Loucy (cell line): ENCODE measurements around the gene SNX27.

ENCODE experiments used
- H2AFZ ChIP-seq: fragments of 200-600 bp; sonication (generic); 2 replicates; pipeline ENCODE4 v1.6.0; 2016; ENCODE audit warnings: antibody characterized with exemption, mild to moderate bottlenecking, low read length, moderate library complexity
- H3F3A ChIP-seq: fragments of 200-600 bp; 2 replicates; pipeline ENCODE4 v1.6.0; 2016; ENCODE audit warnings: antibody characterized with exemption, low read depth, mild to moderate bottlenecking
- H3K27me3 ChIP-seq: fragments of 200-600 bp; sonication (generic); 2 replicates; pipeline ENCODE4 v1.6.1; 2014; ENCODE audit warnings: low read length, mild to moderate bottlenecking; ENCODE audit not compliant: insufficient read depth, poor library complexity, severe bottlenecking
- H3K36me3 ChIP-seq: fragments of 200-600 bp; sonication (generic); 2 replicates; pipeline ENCODE4 v1.6.1; 2016; ENCODE audit warnings: low read length; ENCODE audit not compliant: insufficient read depth
- H3K4me1 ChIP-seq: fragments of 200-600 bp; sonication (generic); 2 replicates; pipeline ENCODE4 v1.5.1; 2014; ENCODE audit warnings: low read length, mild to moderate bottlenecking; ENCODE audit not compliant: insufficient read depth, poor library complexity, severe bottlenecking
- H3K4me2 ChIP-seq: fragments of 200-600 bp; sonication (generic); 2 replicates; pipeline ENCODE4 v1.6.0; 2014; ENCODE audit warnings: antibody characterized with exemption, low read length, low read depth, mild to moderate bottlenecking; ENCODE audit not compliant: poor library complexity, severe bottlenecking
- H3K4me3 ChIP-seq: fragments of 200-600 bp; sonication (generic); 2 replicates; pipeline ENCODE4 v1.5.1; 2014; ENCODE audit warnings: low read length, mild to moderate bottlenecking, mixed read lengths; ENCODE audit not compliant: poor library complexity, severe bottlenecking
- H3K79me2 ChIP-seq: fragments of 200-600 bp; sonication (generic); 2 replicates; pipeline ENCODE4 v1.6.1; 2014; ENCODE audit warnings: low read length; ENCODE audit not compliant: insufficient read depth
- H3K9ac ChIP-seq: fragments of 200-600 bp; sonication (generic); 2 replicates; pipeline ENCODE4 v1.6.0; 2014; ENCODE audit warnings: mild to moderate bottlenecking, low read depth, low read length, moderate library complexity; ENCODE audit not compliant: poor library complexity, severe bottlenecking
- H3K9me2 ChIP-seq: fragments of 200-600 bp; sonication (generic); replicated peaks from 2 replicates; pipeline ENCODE4 v1.6.1; 2016; ENCODE audit warnings: low read depth, low read length, mixed read lengths
- H3K9me3 ChIP-seq: fragments of 200-600 bp; sonication (generic); 2 replicates; pipeline ENCODE4 v1.6.1; 2014; ENCODE audit warnings: mild to moderate bottlenecking, antibody characterized with exemption, low read length, low read depth; ENCODE audit not compliant: insufficient read depth
- H4K20me1 ChIP-seq: fragments of 200-600 bp; sonication (generic); 2 replicates; pipeline ENCODE4 v1.6.0; 2014; ENCODE audit warnings: antibody characterized with exemption, low read length, mild to moderate bottlenecking; ENCODE audit not compliant: insufficient read depth, poor library complexity, severe bottlenecking
- EZH2phosphoT487 ChIP-seq: fragments of 200-600 bp; IDR thresholded peaks from 2 replicates; pipeline ENCODE4 v1.6.1; 2018; ENCODE audit warnings: antibody characterized with exemption, mild to moderate bottlenecking, moderate library complexity, borderline replicate concordance
- TF ChIP-seq, protein P1 (sequence below): fragments of 200-600 bp; sonication (generic); conservative IDR thresholded peaks from 2 replicates; pipeline ENCODE4 v1.5.1; 2014; ENCODE audit warnings: mild to moderate bottlenecking, antibody characterized with exemption, low read length

The SNX27 gene

DNA sequence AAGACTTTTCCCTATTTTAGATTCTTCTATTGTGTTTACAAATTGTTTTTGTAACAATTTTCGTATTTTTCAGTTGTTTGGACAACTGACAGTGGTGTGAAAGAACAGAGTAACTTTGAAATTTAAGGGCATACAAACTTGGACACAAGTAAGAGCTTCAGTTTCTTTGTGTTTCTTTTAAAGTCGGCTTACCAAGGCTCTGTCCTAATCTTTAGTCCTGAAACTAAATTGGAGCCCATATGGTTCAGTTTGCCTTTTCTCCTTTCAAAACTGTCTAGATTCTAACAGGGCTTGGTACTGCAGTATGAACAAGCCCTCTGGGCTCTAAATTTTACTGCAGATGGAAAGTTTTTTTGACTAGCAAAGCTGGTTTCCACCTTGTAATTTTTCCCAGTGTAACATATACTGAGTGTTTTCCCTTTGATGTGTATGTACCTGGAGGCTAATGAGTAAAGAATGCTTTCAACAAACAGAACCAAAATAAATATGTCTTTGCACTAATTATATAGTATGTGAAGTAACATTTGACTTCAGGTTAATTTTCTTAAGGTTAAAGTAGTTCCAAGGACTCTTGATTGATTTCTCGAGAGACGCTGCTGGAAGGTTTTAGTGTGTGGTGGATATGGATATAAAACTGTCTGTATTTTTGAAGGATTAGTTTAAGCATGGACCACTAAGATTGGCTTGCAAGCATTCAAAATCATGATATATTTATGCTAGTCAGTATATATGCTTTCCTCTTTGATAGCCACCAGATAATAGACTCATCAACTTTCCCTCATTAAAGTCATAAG is 4.1 kb downstream of the SNX27 start:
- peaks cover 64% of the 10 kb centered on the region for H3K4me1 ChIP-seq
- H3K79me2 ChIP-seq, result peaks cover 79% of the 10 kb centered on the region
- H3F3A ChIP-seq, result no peaks in the 10 kb centered on the region
- H3K9me2 ChIP-seq, result no peaks in the 10 kb centered on the region
- H3K36me3 ChIP-seq, result no peaks in the 10 kb centered on the region
- peak overlapping the region; percentile 37 for H3K9ac ChIP-seq
- H2AFZ ChIP-seq, result no peak overlapping the region
- H3K4me2 ChIP-seq, result peak overlapping the region; percentile 94
- peak overlapping the region; percentile 51 for H3K4me3 ChIP-seq
- no peaks in the 10 kb centered on the region for H3K27me3 ChIP-seq
- H4K20me1 ChIP-seq, result peaks cover 25% of the 10 kb centered on the region
- no peaks in the 10 kb centered on the region for H3K9me3 ChIP-seq
- TF ChIP-seq, protein P1, sequence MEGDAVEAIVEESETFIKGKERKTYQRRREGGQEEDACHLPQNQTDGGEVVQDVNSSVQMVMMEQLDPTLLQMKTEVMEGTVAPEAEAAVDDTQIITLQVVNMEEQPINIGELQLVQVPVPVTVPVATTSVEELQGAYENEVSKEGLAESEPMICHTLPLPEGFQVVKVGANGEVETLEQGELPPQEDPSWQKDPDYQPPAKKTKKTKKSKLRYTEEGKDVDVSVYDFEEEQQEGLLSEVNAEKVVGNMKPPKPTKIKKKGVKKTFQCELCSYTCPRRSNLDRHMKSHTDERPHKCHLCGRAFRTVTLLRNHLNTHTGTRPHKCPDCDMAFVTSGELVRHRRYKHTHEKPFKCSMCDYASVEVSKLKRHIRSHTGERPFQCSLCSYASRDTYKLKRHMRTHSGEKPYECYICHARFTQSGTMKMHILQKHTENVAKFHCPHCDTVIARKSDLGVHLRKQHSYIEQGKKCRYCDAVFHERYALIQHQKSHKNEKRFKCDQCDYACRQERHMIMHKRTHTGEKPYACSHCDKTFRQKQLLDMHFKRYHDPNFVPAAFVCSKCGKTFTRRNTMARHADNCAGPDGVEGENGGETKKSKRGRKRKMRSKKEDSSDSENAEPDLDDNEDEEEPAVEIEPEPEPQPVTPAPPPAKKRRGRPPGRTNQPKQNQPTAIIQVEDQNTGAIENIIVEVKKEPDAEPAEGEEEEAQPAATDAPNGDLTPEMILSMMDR, result no peak
- no peak for TF ChIP-seq EZH2phosphoT487

DNA sequence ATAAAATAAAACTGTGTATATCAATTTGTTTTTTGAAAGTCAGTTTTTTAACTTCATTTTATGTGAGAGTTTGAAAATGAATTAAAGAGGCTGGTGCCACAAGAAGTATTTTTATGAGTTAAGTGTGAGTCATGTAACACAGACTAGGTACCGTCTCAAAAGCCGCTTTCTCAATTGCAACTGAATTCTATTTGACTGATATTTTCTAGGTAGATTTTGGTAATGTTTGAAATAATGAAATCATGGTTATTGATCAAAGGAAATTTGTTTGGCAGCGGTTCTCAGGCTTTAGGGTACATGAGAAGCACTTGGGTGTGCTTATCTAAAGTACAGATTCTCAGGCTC is 4.6 kb downstream of the SNX27 start:
- no peaks in the 10 kb centered on the region for H3K36me3 ChIP-seq
- no peaks in the 10 kb centered on the region for H3K9me2 ChIP-seq
- no peak overlapping the region for H2AFZ ChIP-seq
- peak overlapping the region; percentile 37 for H3K9ac ChIP-seq
- peaks cover 27% of the 10 kb centered on the region for H4K20me1 ChIP-seq
- no peaks in the 10 kb centered on the region for H3F3A ChIP-seq
- H3K4me1 ChIP-seq, result peaks cover 62% of the 10 kb centered on the region
- H3K9me3 ChIP-seq, result no peaks in the 10 kb centered on the region
- H3K4me3 ChIP-seq, result peak overlapping the region; percentile 51
- TF ChIP-seq, protein P1, result no peak
- TF ChIP-seq EZH2phosphoT487, result no peak
- H3K79me2 ChIP-seq, result peaks cover 79% of the 10 kb centered on the region
- peak overlapping the region; percentile 94 for H3K4me2 ChIP-seq
- H3K27me3 ChIP-seq, result no peaks in the 10 kb centered on the region

DNA sequence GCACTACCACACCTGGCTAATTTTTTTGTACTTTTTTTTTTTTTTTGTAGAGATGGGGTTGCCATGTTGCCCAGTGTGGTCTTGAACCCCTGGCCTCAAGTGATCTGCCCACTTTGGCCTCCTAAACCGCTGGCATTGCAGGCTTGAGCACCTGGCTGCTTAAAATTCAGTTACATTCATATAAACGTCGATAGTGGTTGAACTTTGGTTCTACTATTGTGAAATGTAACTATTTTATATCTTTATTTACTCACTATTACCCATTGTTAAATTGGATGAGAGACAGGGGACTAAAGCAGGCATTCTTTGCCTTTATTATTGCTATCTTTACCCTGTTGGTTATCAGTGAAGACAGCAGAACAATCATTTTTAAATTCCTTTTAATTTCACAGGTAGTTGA is 6.2 kb downstream of the SNX27 start:
- peaks cover 24% of the 10 kb centered on the region for H4K20me1 ChIP-seq
- H3K9me3 ChIP-seq, result no peaks in the 10 kb centered on the region
- peaks cover 58% of the 10 kb centered on the region for H3K4me1 ChIP-seq

More for the DNA sequence above, 6.2 kb downstream of the SNX27 start:
- Histone ChIP-seq H3K4me3 (no peak overlapping the region), H3K9me2 (no peaks in the 10 kb centered on the region), H3K36me3 (no peaks in the 10 kb centered on the region), H3K9ac (no peak overlapping the region), H3K79me2 (peaks cover 69% of the 10 kb centered on the region), H2AFZ (no peak overlapping the region), H3K4me2 (peak overlapping the region; percentile 9), H3F3A (no peaks in the 10 kb centered on the region), H3K27me3 (no peaks in the 10 kb centered on the region)
- TF ChIP-seq, protein P1, result no peak
- no peak for TF ChIP-seq EZH2phosphoT487
